Mucosa of descending colon (tissue), 3 donors: ENCODE measurements around the gene OCA2. TPM values are rescaled to one million over a fixed set of nuclear protein-coding genes. Genes with fewer than 3 reads are reported as not detected.

Experiments used
- ATAC-seq: fragments of 200-7000 bp; cut with Tn5 transposase; one replicate; pipeline ENCODE4 v1.9.1; 2020; ENCODE audit warnings: mild to moderate bottlenecking, moderate library complexity
- DNase-seq, 3 donors: peaks; one replicate each; pipeline ENCODE4 v3.0.0-alpha.2; 2020
- H3K36me3 ChIP-seq: fragments of 200-600 bp; one replicate; pipeline ENCODE4 v1.8.0; 2021; ENCODE audit warnings: low read depth, mild to moderate bottlenecking
- H3K4me1 ChIP-seq: fragments of 200-600 bp; one replicate; pipeline ENCODE4 v1.8.0; 2021; ENCODE audit warnings: low read depth, mild to moderate bottlenecking
- H3K4me3 ChIP-seq: fragments of 200-600 bp; one replicate; pipeline ENCODE4 v1.8.0; 2021; ENCODE audit warnings: mild to moderate bottlenecking
- H3K9me3 ChIP-seq: fragments of 200-600 bp; one replicate; pipeline ENCODE4 v1.8.0; 2021; ENCODE audit warnings: mild to moderate bottlenecking
- intact Hi-C, 2 donors: fragments of 100-400 bp; cut with DNase I in 1 of 2; cut with micrococcal nuclease in 1 of 2; formaldehyde crosslinking; loops; one replicate each; pipeline versions ENCODE4 v1.11.0 to v1.11.1; 2022; cut with DNase I, micrococcal nuclease
- total RNA-seq, 3 donors: library from RNA; stranded (reverse); fragmentation: NEBNext Ultra II Directional in 2 of 3; extraction: Animal tissue kit (Norgen Biotek cat#: 25700) in 2 of 3; gene quantifications; one replicate each; pipeline versions ENCODE4 v1.2.1 to v1.2.4, GENCODE V29; 2021 to 2023
- TF ChIP-seq, protein P1 (sequence below): fragments of 200-600 bp; IDR thresholded peaks from one replicate; pipeline ENCODE4 v1.8.0; 2022; ENCODE audit warnings: antibody characterized with exemption, mild to moderate bottlenecking
- donor health status: DM: no; HTN: no; CAD: no; lungs with moderate emphysema.
- donor health status: DM: no; HTN: no; CAD: no.
- donor health status: DM: no; HTN: yes; CAD: no.

OCA2 gene
- total RNA-seq, 3 donors from 2014 or later = 0.22 to 0.32 TPM; not detected in 1

DNA sequence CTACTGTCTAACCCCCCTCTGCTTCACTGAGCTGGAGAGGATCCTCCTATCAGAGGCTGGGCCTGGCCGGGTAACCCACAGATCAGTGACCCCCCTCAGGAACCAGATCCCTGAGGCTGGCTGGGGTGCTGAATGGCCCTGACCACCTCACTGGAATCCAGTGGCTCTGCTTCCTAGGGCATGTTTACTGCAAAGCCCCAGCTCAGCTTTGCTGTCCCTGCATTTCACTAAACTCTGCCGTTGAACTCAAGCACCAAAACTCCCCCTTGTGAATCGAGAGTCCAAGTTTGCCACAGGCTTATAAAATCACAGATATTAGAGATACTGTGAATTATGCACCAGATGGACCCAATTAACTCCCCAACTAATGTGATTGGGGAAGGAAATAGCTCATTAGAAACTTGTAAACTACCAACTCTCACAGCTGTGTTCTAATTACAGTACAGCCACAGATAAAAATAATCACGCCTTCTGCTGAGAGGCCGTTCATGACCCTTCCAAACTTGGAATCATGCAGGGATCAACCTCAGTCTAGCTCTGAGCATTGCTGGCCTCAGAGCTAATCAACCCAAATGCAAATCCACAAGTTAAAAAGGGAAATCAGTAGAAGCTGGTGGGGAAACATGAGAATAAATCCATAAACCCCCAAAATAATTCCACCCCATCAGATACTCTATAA lies 47.0 kb downstream of the OCA2 start:
- intact Hi-C loops = no loop called here
- TF ChIP-seq, protein P1, sequence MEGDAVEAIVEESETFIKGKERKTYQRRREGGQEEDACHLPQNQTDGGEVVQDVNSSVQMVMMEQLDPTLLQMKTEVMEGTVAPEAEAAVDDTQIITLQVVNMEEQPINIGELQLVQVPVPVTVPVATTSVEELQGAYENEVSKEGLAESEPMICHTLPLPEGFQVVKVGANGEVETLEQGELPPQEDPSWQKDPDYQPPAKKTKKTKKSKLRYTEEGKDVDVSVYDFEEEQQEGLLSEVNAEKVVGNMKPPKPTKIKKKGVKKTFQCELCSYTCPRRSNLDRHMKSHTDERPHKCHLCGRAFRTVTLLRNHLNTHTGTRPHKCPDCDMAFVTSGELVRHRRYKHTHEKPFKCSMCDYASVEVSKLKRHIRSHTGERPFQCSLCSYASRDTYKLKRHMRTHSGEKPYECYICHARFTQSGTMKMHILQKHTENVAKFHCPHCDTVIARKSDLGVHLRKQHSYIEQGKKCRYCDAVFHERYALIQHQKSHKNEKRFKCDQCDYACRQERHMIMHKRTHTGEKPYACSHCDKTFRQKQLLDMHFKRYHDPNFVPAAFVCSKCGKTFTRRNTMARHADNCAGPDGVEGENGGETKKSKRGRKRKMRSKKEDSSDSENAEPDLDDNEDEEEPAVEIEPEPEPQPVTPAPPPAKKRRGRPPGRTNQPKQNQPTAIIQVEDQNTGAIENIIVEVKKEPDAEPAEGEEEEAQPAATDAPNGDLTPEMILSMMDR = no peak
- no peak for ATAC-seq
- Histone ChIP-seq H3K36me3 (no peaks in the 10 kb centered on the region), H3K4me1 (no peaks in the 10 kb centered on the region), H3K4me3 (no peak overlapping the region), H3K9me3 (no peaks in the 10 kb centered on the region)
- DNase-seq = no peak

DNA sequence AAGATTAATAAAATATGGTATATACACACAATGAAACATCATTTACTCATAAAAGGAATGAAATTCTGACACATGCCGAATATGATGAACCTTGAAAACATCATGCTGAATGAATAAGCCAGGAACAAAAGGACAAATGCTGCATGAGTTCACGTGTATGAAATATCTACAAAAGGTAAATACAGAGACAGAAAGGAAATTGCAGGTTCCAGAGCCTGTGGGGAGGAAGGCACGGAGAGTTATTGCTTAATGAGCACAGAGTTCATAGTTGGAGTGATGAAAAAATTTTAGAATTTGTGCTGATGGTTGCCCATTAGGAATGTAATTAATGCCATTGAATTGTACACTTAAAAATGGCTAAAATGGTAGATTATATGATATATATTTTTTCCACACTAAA lies 49.5 kb downstream of the OCA2 start:
- TF ChIP-seq, protein P1 = no peak
- ATAC-seq (no peak), DNase-seq (no peak)
- intact Hi-C loops = no loop called here
- Histone ChIP-seq H3K36me3 (no peaks in the 10 kb centered on the region), H3K9me3 (no peaks in the 10 kb centered on the region), H3K4me1 (no peaks in the 10 kb centered on the region), H3K4me3 (no peak overlapping the region)

DNA sequence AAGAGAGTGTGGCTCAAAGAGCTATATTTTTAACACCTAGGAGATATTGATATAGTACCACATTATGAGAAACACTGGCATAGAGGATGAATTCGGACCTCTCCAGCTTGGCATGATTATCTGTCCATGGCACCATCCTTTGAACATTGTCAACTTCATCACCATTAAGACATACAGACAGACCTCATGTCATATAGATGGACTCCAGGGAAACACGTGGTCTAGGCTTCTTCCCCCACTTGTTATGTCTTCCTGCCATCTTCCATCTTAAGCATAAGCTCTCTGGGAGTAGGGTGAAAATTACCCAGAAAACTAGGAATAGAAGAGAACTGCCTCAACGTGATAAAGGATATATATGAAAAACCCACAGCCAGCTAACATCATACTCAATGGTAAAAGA lies 51.8 kb downstream of the OCA2 start:
- TF ChIP-seq, protein P1 = no peak

DNA sequence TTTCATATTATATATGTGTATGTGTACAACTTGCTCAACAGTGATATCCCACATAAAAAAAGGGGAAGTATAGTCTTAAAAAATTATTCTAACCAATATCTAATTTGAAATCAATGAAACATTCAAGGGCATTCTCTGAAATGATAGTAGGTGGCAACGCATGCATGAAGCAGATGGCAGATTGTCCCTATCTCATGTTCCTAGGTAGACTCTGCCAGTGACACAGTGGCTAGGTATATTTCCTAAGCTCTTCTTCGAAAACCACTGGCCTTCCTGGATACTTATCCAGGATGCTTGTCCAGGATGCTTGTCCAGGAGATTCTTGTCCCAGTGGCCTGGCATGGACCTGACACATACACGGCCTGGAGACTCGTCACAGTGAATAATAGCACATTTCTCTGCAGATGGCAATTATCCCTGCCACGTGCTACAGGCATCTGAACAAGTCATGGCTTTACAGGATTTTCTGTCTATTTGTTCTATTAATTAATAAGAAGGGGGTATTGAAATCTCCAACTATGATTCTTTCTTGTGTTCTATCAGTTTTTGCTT lies 54.9 kb downstream of the OCA2 start:
- Histone ChIP-seq H3K4me1 (no peaks in the 10 kb centered on the region), H3K9me3 (no peaks in the 10 kb centered on the region), H3K4me3 (no peak overlapping the region), H3K36me3 (no peaks in the 10 kb centered on the region)
- intact Hi-C loops = no loop called here
- no peak for DNase-seq
- TF ChIP-seq, protein P1 = no peak
- ATAC-seq = no peak

More for the DNA sequence above, 51.8 kb downstream of the OCA2 start:
- intact Hi-C loops = no loop called here
- DNase-seq = no peak
- H3K9me3 ChIP-seq = no peaks in the 10 kb centered on the region
- H3K4me1 ChIP-seq = no peaks in the 10 kb centered on the region
- no peaks in the 10 kb centered on the region for H3K36me3 ChIP-seq
- H3K4me3 ChIP-seq = no peak overlapping the region
- no peak for ATAC-seq

- H3K4me3 ChIP-seq = no peak overlapping the region
- TF ChIP-seq, protein P1 = no peak
- intact Hi-C loops = no loop called here
- no peak for ATAC-seq
- no peaks in the 10 kb centered on the region for H3K4me1 ChIP-seq
- H3K36me3 ChIP-seq = no peaks in the 10 kb centered on the region
- DNase-seq = no peak
- H3K9me3 ChIP-seq = no peaks in the 10 kb centered on the region
Measured at GRCh38 chr15:28043691-28044091, 55.4 kb downstream of the OCA2 start.
